SK-N-SH (cell line): ENCODE data around the gene AGAP1.

Experiments
- CTCF ChIP-seq: fragments of 200-600 bp; sonication (generic); IDR thresholded peaks from 2 replicates; pipeline ENCODE4 v1.6.1; 2017; ENCODE audit warnings: antibody characterized with exemption, mild to moderate bottlenecking, moderate library complexity
- EZH2phosphoT487 ChIP-seq: fragments of 200-600 bp; sonication (generic); IDR thresholded peaks from 2 replicates; pipeline ENCODE4 v1.6.1; 2017; ENCODE audit warnings: low read depth, mixed run types, mild to moderate bottlenecking, antibody characterized with exemption, moderate library complexity, borderline replicate concordance
- POLR2AphosphoS5 ChIP-seq: IDR thresholded peaks from 2 replicates; pipeline ENCODE4 v1.6.1; 2012; ENCODE audit warnings: low read depth, low read length
- RFX5 ChIP-seq: IDR thresholded peaks from 2 replicates; pipeline ENCODE4 v1.6.1; 2012; ENCODE audit warnings: mild to moderate bottlenecking, improper control_type of control experiment, low read length
- TEAD4 ChIP-seq: IDR thresholded peaks from 2 replicates; pipeline ENCODE4 v1.4.0; 2012; ENCODE audit warnings: mild to moderate bottlenecking, borderline replicate concordance; ENCODE audit not compliant: insufficient read depth
- USF2 ChIP-seq: fragments of 150-350 bp; IDR thresholded peaks from 2 replicates; pipeline ENCODE4 v1.6.1; 2017; ENCODE audit warnings: antibody characterized with exemption, low read length, low read depth, borderline replicate concordance

GRCh38 chr2:235763816-235764215 lies 270.0 kb downstream of the AGAP1 start:
- TF ChIP-seq CTCF: no peak
- TF ChIP-seq TEAD4: no peak
- TF ChIP-seq POLR2AphosphoS5: no peak
- no peak for TF ChIP-seq EZH2phosphoT487
- TF ChIP-seq USF2: no peak
- no peak for TF ChIP-seq RFX5
